HEK293 (cell line): ENCODE results near the gene COQ10B.
A peak's percentile ranks its signal among the peaks of the same experiment; 100 is the strongest.

Experiments
- CTCF ChIA-PET: fragments of 350-600 bp; formaldehyde crosslinking; extraction: SDS; loops from one replicate; lab custom pipeline; 2021; ENCODE audit warnings: antibody characterized with exemption; lab: Yijun Ruan, JAX
- POLR2A ChIA-PET: fragments of 300-600 bp; formaldehyde crosslinking; extraction: SDS; loops from one replicate; lab custom pipeline; 2020; ENCODE audit warnings: antibody characterized with exemption, inconsistent platforms; lab: Yijun Ruan, JAX
- H3K27ac ChIP-seq: fragments of 200-500 bp; sonication (Bioruptor generic); 2 replicates; pipeline ENCODE4 v1.5.1; 2014; ENCODE audit warnings: low read depth, low read length, control low read depth, inconsistent platforms; ENCODE audit errors: extremely low read depth
- H3K36me3 ChIP-seq, 2 experiments: fragments of 200-500 bp in 1 of 2; sonication (Bioruptor generic) in 1 of 2; 1 replicate in 1 of 2; 2 replicates in 1 of 2; pipeline ENCODE4 v1.5.1; 2014 to 2017; ENCODE audit warnings: inconsistent platforms in 2 of 2, low read length in 2 of 2; ENCODE audit not compliant: control insufficient read depth in 2 of 2, insufficient read depth in 1 of 2
- H3K4me1 ChIP-seq: fragments of 200-500 bp; sonication (Bioruptor generic); 2 replicates; pipeline ENCODE4 v1.5.1; 2014; ENCODE audit warnings: mild to moderate bottlenecking, low read length, inconsistent platforms; ENCODE audit not compliant: control insufficient read depth, insufficient read depth
- H3K4me3 ChIP-seq: 2 replicates; pipeline ENCODE4 v1.5.1; 2011; ENCODE audit warnings: low read depth, mild to moderate bottlenecking, control low read depth, low read length, moderate library complexity
- H3K9me3 ChIP-seq: fragments of 200-500 bp; sonication (Bioruptor generic); 2 replicates; pipeline ENCODE4 v1.5.1; 2014; ENCODE audit warnings: low read depth, low read length, inconsistent platforms; ENCODE audit not compliant: control insufficient read depth, insufficient read depth
- KLF7 ChIP-seq: fragments of 450-650 bp; formaldehyde crosslinking; IDR thresholded peaks from 2 replicates; pipeline ENCODE4 v1.5.1; 2016; ENCODE audit warnings: missing biosample characterization, missing genetic modification characterization, borderline replicate concordance
- MZF1 ChIP-seq: fragments of 450-650 bp; formaldehyde crosslinking; IDR thresholded peaks from 2 replicates; pipeline ENCODE4 v1.5.1; 2017; ENCODE audit warnings: missing biosample characterization, missing genetic modification characterization, borderline replicate concordance
- PBX3 ChIP-seq: sonication (generic); formaldehyde crosslinking; IDR thresholded peaks from 2 replicates; pipeline ENCODE4 v1.8.1; 2022; ENCODE audit warnings: mild to moderate bottlenecking, moderate library complexity, missing genetic modification reagents
- PRDM1 ChIP-seq: fragments of 450-650 bp; formaldehyde crosslinking; IDR thresholded peaks from 2 replicates; pipeline ENCODE4; 2016; ENCODE audit warnings: missing biosample characterization, missing genetic modification characterization
- SP2 ChIP-seq: fragments of 450-650 bp; formaldehyde crosslinking; IDR thresholded peaks from 2 replicates; pipeline ENCODE4 v1.5.1; 2016; ENCODE audit warnings: missing biosample characterization, missing genetic modification characterization
- SP7 ChIP-seq: fragments of 450-650 bp; formaldehyde crosslinking; IDR thresholded peaks from 2 replicates; pipeline ENCODE4 v1.5.1; 2016; ENCODE audit warnings: missing biosample characterization, missing genetic modification characterization
- WT1 ChIP-seq: fragments of 450-650 bp; formaldehyde crosslinking; IDR thresholded peaks from 2 replicates; pipeline ENCODE4 v1.5.1; 2016; ENCODE audit warnings: missing biosample characterization, missing genetic modification characterization
- ZBTB1 ChIP-seq: fragments of 450-650 bp; formaldehyde crosslinking; IDR thresholded peaks from 2 replicates; pipeline ENCODE4 v1.5.1; 2016; ENCODE audit warnings: missing biosample characterization, missing genetic modification characterization
- ZBTB7A ChIP-seq: fragments of 450-650 bp; formaldehyde crosslinking; IDR thresholded peaks from 2 replicates; pipeline ENCODE4 v1.5.1; 2016; ENCODE audit warnings: low read depth, missing biosample characterization, missing genetic modification characterization
- ZNF114 ChIP-seq: fragments of 450-650 bp; formaldehyde crosslinking; IDR thresholded peaks from 2 replicates; pipeline ENCODE4 v1.5.0; 2017; ENCODE audit warnings: missing biosample characterization, missing genetic modification characterization
- ZNF121 ChIP-seq: fragments of 450-650 bp; formaldehyde crosslinking; IDR thresholded peaks from 2 replicates; pipeline ENCODE4 v1.5.1; 2016; ENCODE audit warnings: missing biosample characterization, missing genetic modification characterization
- ZNF18 ChIP-seq: fragments of 450-650 bp; formaldehyde crosslinking; IDR thresholded peaks from 2 replicates; pipeline ENCODE4 v1.5.1; 2016; ENCODE audit warnings: missing biosample characterization, missing genetic modification characterization
- ZNF324 ChIP-seq: fragments of 450-650 bp; formaldehyde crosslinking; IDR thresholded peaks from 2 replicates; pipeline ENCODE4 v1.5.1; 2016; ENCODE audit warnings: missing biosample characterization, missing genetic modification characterization
- ZNF335 ChIP-seq: fragments of 450-650 bp; formaldehyde crosslinking; conservative IDR thresholded peaks from 2 replicates; pipeline ENCODE4 v1.5.1; 2016; ENCODE audit warnings: missing biosample characterization, missing genetic modification characterization
- ZNF549 ChIP-seq: fragments of 450-650 bp; IDR thresholded peaks from 2 replicates; pipeline ENCODE4 v1.5.1; 2018; ENCODE audit warnings: missing biosample characterization, missing genetic modification characterization, mild to moderate bottlenecking, inconsistent platforms, moderate library complexity
- ZNF610 ChIP-seq: fragments of 450-650 bp; formaldehyde crosslinking; IDR thresholded peaks from 2 replicates; pipeline ENCODE4 v1.5.1; 2016; ENCODE audit warnings: missing biosample characterization, missing genetic modification characterization, borderline replicate concordance
- ZNF639 ChIP-seq: fragments of 450-650 bp; formaldehyde crosslinking; IDR thresholded peaks from 2 replicates; pipeline ENCODE4 v1.5.1; 2016; ENCODE audit warnings: missing biosample characterization, missing genetic modification characterization
- ZNF664 ChIP-seq: fragments of 450-650 bp; formaldehyde crosslinking; IDR thresholded peaks from 2 replicates; pipeline ENCODE4 v1.5.1; 2016; ENCODE audit warnings: missing biosample characterization, missing genetic modification characterization
- ZNF670 ChIP-seq: fragments of 450-650 bp; formaldehyde crosslinking; IDR thresholded peaks from 2 replicates; pipeline ENCODE4 v1.5.1; 2016; ENCODE audit warnings: missing biosample characterization, missing genetic modification characterization, low read depth

COQ10B gene

GRCh38 chr2:197434541-197435513 is 18.5 kb upstream of the COQ10B start, which contains the start of gene SF3B1 (continued):
- no peak for TF ChIP-seq KLF7
- TF ChIP-seq ZNF114 (tag by site-specific recombination) = no peak
- no peak for TF ChIP-seq ZNF664 (tag by site-specific recombination)
- peak; percentile 56; the same call in 1 of the 2 replicates for TF ChIP-seq MZF1 (tag by site-specific recombination)
- peak; percentile 76; the same call in 1 of the 2 replicates for TF ChIP-seq ZBTB7A (tag by site-specific recombination)
- TF ChIP-seq SP2 = peak; percentile 59
- TF ChIP-seq ZNF121 (tag by site-specific recombination) = peak; percentile 94
- TF ChIP-seq ZBTB1 (tag by site-specific recombination) = no peak
- TF ChIP-seq, all 188 proteins: peak for 31

- POLR2A ChIA-PET = interaction anchor here (1.0 to 4.3 kb wide), 9 partner anchors 8 to 80 kb away, joined by 3 to 69 read pairs (median 6); partner anchors contain the start of genes COQ10B, HSPD1, HSPE1 and MOB4
- peak overlapping the region; percentile 94 for H3K27ac ChIP-seq
- H3K9me3 ChIP-seq = no peaks in the 10 kb centered on the region
- peak overlapping the region; percentile 61 for H3K4me3 ChIP-seq
- H3K36me3 ChIP-seq = no peaks in the 10 kb centered on the region; a peak in 1 of 3 replicates
- TF ChIP-seq ZNF335 = no peak
- no peak for TF ChIP-seq ZNF639 (tag by site-specific recombination)
- TF ChIP-seq ZNF670 (tag by site-specific recombination) = no peak
- TF ChIP-seq ZNF549 (tag by site-specific recombination) = no peak
- TF ChIP-seq ZNF610 (tag by site-specific recombination) = no peak
- TF ChIP-seq WT1 (tag by site-specific recombination) = no peak
- no peak for TF ChIP-seq PRDM1 (tag by site-specific recombination)
- TF ChIP-seq, all 188 proteins: peak for 0
- H3K4me1 ChIP-seq = peaks cover 15% of the 10 kb centered on the region
- CTCF ChIA-PET = interaction anchor here (1.1 kb wide), 1 partner anchor 692 kb away, joined by 3 read pairs; no protein-coding TSS in a partner anchor
Measured at GRCh38 chr2:197435598-197436420, 17.5 kb upstream of the COQ10B start.

- peaks cover 3% of the 10 kb centered on the region for H3K4me1 ChIP-seq
- no peak overlapping the region for H3K4me3 ChIP-seq
- CTCF ChIA-PET = interaction anchor here (0.6 to 0.8 kb wide), 2 partner anchors 9 to 13 kb away, joined by 3 to 4 read pairs; no protein-coding TSS in a partner anchor
- no peak overlapping the region for H3K27ac ChIP-seq
- POLR2A ChIA-PET = interaction anchor here (0.5 to 2.0 kb wide), 4 partner anchors 13 to 62 kb away, joined by 3 to 7 read pairs (median 4); partner anchors contain the start of genes COQ10B, HSPD1 and HSPE1
- H3K9me3 ChIP-seq = no peaks in the 10 kb centered on the region
- TF ChIP-seq ZNF18 (tag by site-specific recombination) (no peak), ZNF121 (tag by site-specific recombination) (peak; percentile 37; the same call in 1 of the 2 replicates), SP7 (tag by site-specific recombination) (no peak), ZNF324 (tag by site-specific recombination) (no peak), PBX3 (no peak)
- no peaks in the 10 kb centered on the region; a peak in 1 of 3 replicates for H3K36me3 ChIP-seq
Measured at GRCh38 chr2:197437380-197437779, 16.0 kb upstream of the COQ10B start.
